Prostate gland (tissue), 2 donors: ENCODE results near the gene WNK2.
"Not testable (repeated sequence)": the region's sequence is repeated elsewhere in the genome, so short reads cannot be mapped to it uniquely, and the experiment has no call there.

Source experiments
- CTCF ChIP-seq, 4 experiments: fragments of 200-600 bp in 2 of 4; fragments of 450-650 bp in 2 of 4; sonication (generic) in 2 of 4; IDR thresholded peaks; 1 replicate in 3 of 4; 2 replicates in 1 of 4; pipeline ENCODE4 v1.5.1; 2016 to 2019; ENCODE audit warnings: antibody characterized with exemption in 4 of 4, mild to moderate bottlenecking in 2 of 4, moderate library complexity in 2 of 4
- POLR2A ChIP-seq: fragments of 450-650 bp; IDR thresholded peaks from one replicate; pipeline ENCODE4 v1.6.1; 2016; ENCODE audit warnings: antibody characterized with exemption, mild to moderate bottlenecking

- not testable (repeated sequence) for TF ChIP-seq POLR2A; CTCF (IDR thresholded peaks at IDR 0.05)
Measured at GRCh38 chr9:93323446-93323954, 139.6 kb downstream of the WNK2 start.
